HepG2 (cell line): Measurements from ENCODE around the gene ADI1. TPM values are rescaled to one million over a fixed set of nuclear protein-coding genes. Genes with fewer than 3 reads are reported as not detected.
A peak's percentile ranks its signal among the peaks of the same experiment; 100 is the strongest.

Source experiments
- ARNT2 ChIP-seq: sonication (generic); formaldehyde crosslinking; IDR thresholded peaks from 2 replicates; pipeline ENCODE4 v1.8.0; 2022; ENCODE audit warnings: mild to moderate bottlenecking, low read depth, missing genetic modification reagents, moderate library complexity
- CBFB ChIP-seq: sonication (generic); formaldehyde crosslinking; IDR thresholded peaks from 2 replicates; pipeline ENCODE4 v1.4.0; 2020; ENCODE audit warnings: missing genetic modification reagents
- FOXP1 ChIP-seq, 2 experiments: fragments of 450-650 bp in 1 of 2; IDR thresholded peaks; 2 replicates each; pipeline ENCODE4 v1.6.1; 2017 to 2018; ENCODE audit warnings: antibody characterized with exemption in 1 of 2
- GATAD2A ChIP-seq: IDR thresholded peaks from 2 replicates; pipeline ENCODE4 v1.6.1; 2016
- IRF9 ChIP-seq: sonication (generic); formaldehyde crosslinking; IDR thresholded peaks from 2 replicates; pipeline ENCODE4 v1.8.0; 2022; ENCODE audit warnings: missing genetic modification reagents, mild to moderate bottlenecking, borderline replicate concordance
- LCORL ChIP-seq, 2 experiments: fragments of 450-650 bp in 1 of 2; sonication (generic) in 1 of 2; formaldehyde crosslinking in 1 of 2; IDR thresholded peaks; 2 replicates each; pipeline versions ENCODE4 v1.5.0 to v1.6.1; 2017 to 2020; ENCODE audit warnings: antibody characterized with exemption in 1 of 2, missing genetic modification reagents in 1 of 2
- NCOR1 ChIP-seq: fragments of 200-600 bp; sonication (generic); IDR thresholded peaks from 2 replicates; pipeline ENCODE4 v1.7.0; 2017; ENCODE audit warnings: antibody characterized with exemption, low read length, borderline replicate concordance
- RBFOX2 ChIP-seq: fragments of 200-400 bp; formaldehyde crosslinking; IDR thresholded peaks from 2 replicates; pipeline ENCODE4 v1.6.1; 2017; ENCODE audit warnings: low read depth, mild to moderate bottlenecking, low read length
- RFX3 ChIP-seq: IDR thresholded peaks from 2 replicates; pipeline ENCODE4 v1.6.1; 2016; ENCODE audit warnings: missing biosample characterization, missing genetic modification reagents
- TFE3 ChIP-seq: IDR thresholded peaks from 2 replicates; pipeline ENCODE4 v1.6.1; 2016
- ZFP37 ChIP-seq: sonication (generic); formaldehyde crosslinking; IDR thresholded peaks from 2 replicates; pipeline ENCODE4 v1.4.0; 2020; ENCODE audit warnings: missing genetic modification reagents, borderline replicate concordance
- ZFY ChIP-seq: sonication (generic); formaldehyde crosslinking; IDR thresholded peaks from 2 replicates; pipeline ENCODE4 v1.4.0; 2020; ENCODE audit warnings: missing genetic modification reagents
- ZMAT3 ChIP-seq: sonication (generic); formaldehyde crosslinking; conservative IDR thresholded peaks from 2 replicates; pipeline ENCODE4 v1.7.0; 2021; ENCODE audit warnings: missing genetic modification reagents
- ZNF343 ChIP-seq: sonication (generic); formaldehyde crosslinking; IDR thresholded peaks from 2 replicates; pipeline ENCODE4 v1.4.0; 2020; ENCODE audit warnings: mild to moderate bottlenecking, missing genetic modification reagents
- ZNF430 ChIP-seq: sonication (generic); formaldehyde crosslinking; IDR thresholded peaks from 2 replicates; pipeline ENCODE4 v1.9.0; 2021; ENCODE audit warnings: mild to moderate bottlenecking, missing genetic modification reagents
- ZNF513 ChIP-seq: sonication (generic); formaldehyde crosslinking; conservative IDR thresholded peaks from 2 replicates; pipeline ENCODE4 v1.5.0; 2020; ENCODE audit warnings: missing genetic modification reagents
- ZNF558 ChIP-seq: sonication (generic); formaldehyde crosslinking; IDR thresholded peaks from 2 replicates; pipeline ENCODE4 v1.9.0; 2022; ENCODE audit warnings: mild to moderate bottlenecking, missing genetic modification reagents, borderline replicate concordance
- ZNF562 ChIP-seq: sonication (generic); formaldehyde crosslinking; IDR thresholded peaks from 2 replicates; pipeline ENCODE4 v1.8.0; 2022; ENCODE audit warnings: missing genetic modification reagents, borderline replicate concordance
- ZNF614 ChIP-seq: IDR thresholded peaks from 2 replicates; pipeline ENCODE4 v1.6.1; 2018; ENCODE audit warnings: missing biosample characterization, missing genetic modification reagents, inconsistent platforms, borderline replicate concordance
- ZNF7 ChIP-seq: IDR thresholded peaks from 2 replicates; pipeline ENCODE4 v1.6.1; 2016; ENCODE audit warnings: missing biosample characterization, missing genetic modification reagents
- ZNF773 ChIP-seq: sonication (generic); formaldehyde crosslinking; IDR thresholded peaks from 2 replicates; pipeline ENCODE4 v1.4.0; 2020; ENCODE audit warnings: missing genetic modification reagents, borderline replicate concordance
- ZSCAN22 ChIP-seq: sonication (generic); formaldehyde crosslinking; IDR thresholded peaks from 2 replicates; pipeline ENCODE4 v1.4.0; 2020; ENCODE audit warnings: mild to moderate bottlenecking, missing genetic modification reagents
- ZZZ3 ChIP-seq: sonication (generic); formaldehyde crosslinking; IDR thresholded peaks from 2 replicates; pipeline ENCODE4 v1.4.0; 2020; ENCODE audit warnings: missing genetic modification reagents, mild to moderate bottlenecking, borderline replicate concordance
- polyA plus RNA-seq, 8 experiments: library from polyadenylated mRNA; depleted of rRNA in 3 of 8; stranded (reverse) in 7 of 8; unstranded in 1 of 8; fragments of >200 nt; fragmentation: Illumina TruSeq in 4 of 8; extraction: Trizol in 4 of 8; gene quantifications; 2 replicates each; pipeline versions ENCODE4 v1.2.1 to v1.2.3, GENCODE V29; 2011 to 2016; ENCODE audit warnings: low read depth in 4 of 8, missing spikeins in 1 of 8, mixed read lengths in 1 of 8; ENCODE audit not compliant: insufficient read depth in 1 of 8
- total RNA-seq, 5 experiments: library from RNA; depleted of rRNA; stranded (reverse); fragments of >200 nt; fragmentation: Illumina TruSeq; extraction: Trizol; gene quantifications; 2 replicates each; pipeline ENCODE4 v1.2.3, GENCODE V29; 2016; ENCODE audit warnings: low read depth in 1 of 5
- TF ChIP-seq, protein P1 (sequence below): IDR thresholded peaks from 2 replicates; pipeline ENCODE4 v1.6.1; 2016; ENCODE audit warnings: mild to moderate bottlenecking
- TF ChIP-seq, protein P2 (sequence below): sonication (generic); formaldehyde crosslinking; IDR thresholded peaks from 2 replicates; pipeline ENCODE4 v1.8.0; 2022; ENCODE audit warnings: mild to moderate bottlenecking, missing genetic modification reagents, moderate library complexity

ADI1 gene
- total and polyA plus RNA-seq, 2 of the 13 experiments (the other 11 are each of a cell fraction or from before 2014, with no cell fraction given): 28.7 to 123 TPM

- no peak for TF ChIP-seq IRF9
- TF ChIP-seq ZZZ3 (CRISPR knock-in tag): no peak
- peak; percentile 85; the same call in 1 of the 2 replicates for TF ChIP-seq ZFY (CRISPR knock-in tag)
- no peak for TF ChIP-seq ZNF513
- TF ChIP-seq TFE3 (CRISPR knock-in tag): peak; percentile 19; the same call in 1 of the 2 replicates
- peak; percentile 49; the same call in 1 of the 2 replicates for TF ChIP-seq ZSCAN22 (CRISPR knock-in tag)
- no peak for TF ChIP-seq ZMAT3 (CRISPR knock-in tag)
- TF ChIP-seq ZNF343 (CRISPR knock-in tag): no peak
- peak; percentile 59 for TF ChIP-seq GATAD2A
- TF ChIP-seq, protein P1, sequence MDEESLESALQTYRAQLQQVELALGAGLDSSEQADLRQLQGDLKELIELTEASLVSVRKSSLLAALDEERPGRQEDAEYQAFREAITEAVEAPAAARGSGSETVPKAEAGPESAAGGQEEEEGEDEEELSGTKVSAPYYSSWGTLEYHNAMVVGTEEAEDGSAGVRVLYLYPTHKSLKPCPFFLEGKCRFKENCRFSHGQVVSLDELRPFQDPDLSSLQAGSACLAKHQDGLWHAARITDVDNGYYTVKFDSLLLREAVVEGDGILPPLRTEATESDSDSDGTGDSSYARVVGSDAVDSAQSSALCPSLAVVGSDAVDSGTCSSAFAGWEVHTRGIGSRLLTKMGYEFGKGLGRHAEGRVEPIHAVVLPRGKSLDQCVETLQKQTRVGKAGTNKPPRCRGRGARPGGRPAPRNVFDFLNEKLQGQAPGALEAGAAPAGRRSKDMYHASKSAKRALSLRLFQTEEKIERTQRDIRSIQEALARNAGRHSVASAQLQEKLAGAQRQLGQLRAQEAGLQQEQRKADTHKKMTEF (CRISPR knock-in tag): peak; percentile 46; the same call in 1 of the 2 replicates
- no peak for TF ChIP-seq ZNF430
- TF ChIP-seq LCORL (IDR thresholded peaks at IDR 0.05): no peak
- TF ChIP-seq LCORL (CRISPR knock-in tag; IDR thresholded peaks at IDR 0.05): peak; percentile 77; the same call in 1 of the 2 replicates
- no peak for TF ChIP-seq ZNF562 (CRISPR knock-in tag)
- TF ChIP-seq ARNT2 (CRISPR knock-in tag): no peak
- no peak; the same call in 1 of the 2 replicates for TF ChIP-seq ZNF614 (CRISPR knock-in tag)
- no peak for TF ChIP-seq ZFP37
- no peak for TF ChIP-seq ZNF7 (CRISPR knock-in tag)
- TF ChIP-seq RBFOX2: no peak
- TF ChIP-seq ZNF558: no peak
- TF ChIP-seq, protein P2, sequence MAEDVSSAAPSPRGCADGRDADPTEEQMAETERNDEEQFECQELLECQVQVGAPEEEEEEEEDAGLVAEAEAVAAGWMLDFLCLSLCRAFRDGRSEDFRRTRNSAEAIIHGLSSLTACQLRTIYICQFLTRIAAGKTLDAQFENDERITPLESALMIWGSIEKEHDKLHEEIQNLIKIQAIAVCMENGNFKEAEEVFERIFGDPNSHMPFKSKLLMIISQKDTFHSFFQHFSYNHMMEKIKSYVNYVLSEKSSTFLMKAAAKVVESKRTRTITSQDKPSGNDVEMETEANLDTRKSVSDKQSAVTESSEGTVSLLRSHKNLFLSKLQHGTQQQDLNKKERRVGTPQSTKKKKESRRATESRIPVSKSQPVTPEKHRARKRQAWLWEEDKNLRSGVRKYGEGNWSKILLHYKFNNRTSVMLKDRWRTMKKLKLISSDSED (CRISPR knock-in tag): no peak
- no peak for TF ChIP-seq CBFB (CRISPR knock-in tag)
- TF ChIP-seq NCOR1: peak; percentile 49; the same call in 1 of the 2 replicates
- TF ChIP-seq FOXP1 (IDR thresholded peaks at IDR 0.05): no peak
- peak; percentile 66 for TF ChIP-seq FOXP1 (CRISPR knock-in tag; IDR thresholded peaks at IDR 0.05)
- TF ChIP-seq ZNF773 (CRISPR knock-in tag): no peak
- TF ChIP-seq RFX3: no peak
Measured at GRCh38 chr2:3517948-3518495, 1.3 kb downstream of the ADI1 start (continued).
